Stimulated activated CD4-positive, alpha-beta T cell treated with anti-CD3 and anti-CD28 coated beads, Interleukin-15, amount 100 ng/mL, for 1 hour (primary cell): ENCODE data around the gene GRID1.

Experiments
- DNase-seq, 2 donors: peaks; one replicate each; pipeline ENCODE4 v3.0.0-alpha.2; 2020; ENCODE audit warnings: low read depth in 1 of 2, low spot score in 1 of 2

Gene GRID1

DNA sequence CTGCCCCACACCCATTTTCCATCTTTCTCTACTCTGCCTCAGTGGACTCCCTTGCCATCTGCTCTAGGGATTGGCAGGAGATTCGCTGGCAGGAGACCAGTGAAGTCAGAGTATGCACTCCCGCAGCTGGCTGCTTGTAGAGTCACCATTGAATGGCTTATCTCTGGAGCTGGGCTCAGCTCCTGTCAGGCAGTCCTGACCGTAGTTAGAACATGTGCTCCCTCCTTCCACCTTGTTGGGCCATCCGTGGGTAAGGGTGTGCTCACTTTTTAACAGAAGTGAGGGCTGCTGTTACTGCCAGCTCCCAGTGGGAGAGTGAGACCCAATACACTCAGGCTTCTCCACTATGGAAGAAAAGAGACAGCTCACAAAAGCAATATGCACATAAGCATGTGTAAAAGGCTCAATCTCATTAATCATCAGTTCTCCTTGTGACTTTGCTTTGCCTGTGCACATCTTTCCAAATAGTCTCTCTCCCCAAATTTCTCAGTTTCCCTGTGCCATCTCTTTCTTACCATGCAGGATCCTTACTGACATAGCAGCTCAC, 773.3 kb downstream of the GRID1 start:
- no peak for DNase-seq

- no peak for DNase-seq
Measured at GRCh38 chr10:85581371-85581770, 785.2 kb downstream of the GRID1 start.

- DNase-seq = no peak
Measured at GRCh38 chr10:85580585-85580984, 786.0 kb downstream of the GRID1 start.

GRCh38 chr10:85578860-85579259, 787.7 kb downstream of the GRID1 start:
- no peak for DNase-seq

GRCh38 chr10:85575441-85575840, 791.2 kb downstream of the GRID1 start:
- no peak for DNase-seq

DNA sequence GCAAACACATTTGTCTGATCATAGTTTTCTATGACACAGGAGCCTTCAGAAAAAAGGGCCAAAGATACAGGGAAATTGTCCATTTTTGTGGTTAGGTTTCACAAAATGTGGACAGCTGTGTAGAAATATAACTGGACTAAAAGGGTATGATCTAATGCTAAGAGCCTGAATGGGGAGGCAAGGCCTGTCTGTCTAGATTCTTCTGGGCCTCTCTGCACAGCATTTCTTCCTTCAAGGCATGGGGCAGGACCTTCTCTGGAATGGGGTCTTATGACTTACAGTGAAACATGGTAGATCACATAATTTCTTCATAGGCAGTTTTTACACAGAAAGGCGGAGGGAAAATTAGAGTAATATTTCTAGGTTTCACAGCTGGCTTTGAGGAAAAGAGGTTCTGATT, 795.7 kb downstream of the GRID1 start:
- no peak for DNase-seq

- DNase-seq = no peak
Measured at GRCh38 chr10:85565381-85565780, 801.2 kb downstream of the GRID1 start.

GRCh38 chr10:85558533-85558932, 808.1 kb downstream of the GRID1 start:
- no peak for DNase-seq

GRCh38 chr10:85557706-85558105, 808.9 kb downstream of the GRID1 start:
- no peak for DNase-seq

GRCh38 chr10:85557077-85557476, 809.5 kb downstream of the GRID1 start:
- DNase-seq = no peak
